Ammon's horn (tissue), 1 donor: ENCODE results near the gene IPO7.
"Not testable (repeated sequence)": the region's sequence is repeated elsewhere in the genome, so short reads cannot be mapped to it uniquely, and the experiment has no call there.

ENCODE experiments used
- DNase-seq: peaks from one replicate; pipeline ENCODE4 v3.0.0-alpha.2; 2016; ENCODE audit warnings: low spot score

IPO7 gene

GRCh38 chr11:9384535-9385326, at the start of gene IPO7:
Gene IPO7, plus strand, starts transcription at chr11:9384652. Its CDS starts 112 bp downstream, at chr11:9384764.
- DNase-seq: peak; percentile 97

GRCh38 chr11:9341638-9342178, 42.7 kb upstream of the IPO7 start:
- no peak for DNase-seq

- DNase-seq: no peak
Observed at GRCh38 chr11:9344061-9344680, 40.3 kb upstream of the IPO7 start.

GRCh38 chr11:9347100-9347499, 37.4 kb upstream of the IPO7 start:
- DNase-seq: no peak

GRCh38 chr11:9347779-9348178, 36.7 kb upstream of the IPO7 start:
- not testable (repeated sequence) for DNase-seq

GRCh38 chr11:9351321-9351881, 33.1 kb upstream of the IPO7 start:
- DNase-seq: no peak

- DNase-seq: no peak
Observed at GRCh38 chr11:9357041-9357440, 27.4 kb upstream of the IPO7 start.

- not testable (repeated sequence) for DNase-seq
Observed at GRCh38 chr11:9360862-9361622, 23.4 kb upstream of the IPO7 start.

- DNase-seq: no peak
Observed at GRCh38 chr11:9362393-9362863, 22.0 kb upstream of the IPO7 start.

GRCh38 chr11:9363954-9364912, 20.2 kb upstream of the IPO7 start:
- DNase-seq: peak; percentile 94

GRCh38 chr11:9367551-9367950, 16.9 kb upstream of the IPO7 start:
- DNase-seq: no peak

- DNase-seq: no peak
Observed at GRCh38 chr11:9377036-9377435, 7.4 kb upstream of the IPO7 start.

- DNase-seq: no peak
Observed at GRCh38 chr11:9379041-9379440, 5.4 kb upstream of the IPO7 start.

- DNase-seq: peak; percentile 28
Observed at GRCh38 chr11:9380773-9381172, 3.7 kb upstream of the IPO7 start.

- peak; percentile 41 for DNase-seq
Observed at GRCh38 chr11:9385327-9385899, 961 bp downstream of the IPO7 start.

GRCh38 chr11:9386086-9386485, 1.6 kb downstream of the IPO7 start:
- no peak for DNase-seq

GRCh38 chr11:9386901-9387300, 2.4 kb downstream of the IPO7 start:
- DNase-seq: no peak

GRCh38 chr11:9396310-9396709, 11.9 kb downstream of the IPO7 start:
- DNase-seq: no peak

GRCh38 chr11:9396752-9397151, 12.3 kb downstream of the IPO7 start:
- no peak for DNase-seq
